ENCODE results near the gene C1QTNF8.
"Not testable (repeated sequence)": the region's sequence is repeated elsewhere in the genome, so short reads cannot be mapped to it uniquely, and the experiment has no call there.

C1QTNF8 gene

DNA sequence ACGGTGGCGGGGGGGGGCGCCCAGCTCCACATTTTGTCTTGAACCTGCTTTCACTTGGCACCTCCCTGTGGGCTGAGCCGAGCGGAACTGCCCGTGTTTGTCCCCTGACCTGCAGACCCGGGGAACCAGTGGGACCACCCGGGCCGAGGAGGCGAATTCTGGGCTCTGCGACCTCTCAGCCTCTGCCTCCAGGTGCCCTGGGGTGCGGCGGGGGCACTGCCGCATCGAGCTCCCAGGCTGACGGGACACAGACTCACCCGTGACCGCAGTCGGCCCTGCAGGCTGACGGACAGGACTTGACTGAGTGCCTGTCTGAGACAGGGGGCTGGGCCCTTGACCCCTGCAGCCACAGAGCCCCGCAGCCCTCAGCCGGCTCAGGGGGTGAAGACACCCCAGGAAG lies 11.1 kb upstream of the C1QTNF8 start:
- DNase-seq, result no peak

DNA sequence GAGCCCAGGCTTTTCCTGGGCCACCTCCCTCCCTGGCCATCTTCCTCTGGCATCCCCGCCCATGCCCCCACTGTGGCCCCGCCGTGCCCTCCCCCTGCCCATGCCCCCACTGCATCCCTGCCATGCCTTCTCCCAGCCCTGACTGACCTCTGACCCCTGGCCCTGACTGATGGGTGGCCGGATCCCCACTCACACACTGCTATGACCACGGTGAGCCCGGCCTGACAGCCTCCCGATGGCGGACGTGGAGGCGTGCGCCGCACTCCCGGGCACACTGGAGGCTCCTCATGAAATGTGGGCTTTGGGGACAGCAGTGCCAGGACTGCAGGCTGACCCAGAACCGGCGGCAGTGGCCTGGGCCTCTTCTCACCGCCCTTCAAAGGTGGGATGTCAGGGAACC lies 10.6 kb upstream of the C1QTNF8 start:
- no peak for DNase-seq

DNA sequence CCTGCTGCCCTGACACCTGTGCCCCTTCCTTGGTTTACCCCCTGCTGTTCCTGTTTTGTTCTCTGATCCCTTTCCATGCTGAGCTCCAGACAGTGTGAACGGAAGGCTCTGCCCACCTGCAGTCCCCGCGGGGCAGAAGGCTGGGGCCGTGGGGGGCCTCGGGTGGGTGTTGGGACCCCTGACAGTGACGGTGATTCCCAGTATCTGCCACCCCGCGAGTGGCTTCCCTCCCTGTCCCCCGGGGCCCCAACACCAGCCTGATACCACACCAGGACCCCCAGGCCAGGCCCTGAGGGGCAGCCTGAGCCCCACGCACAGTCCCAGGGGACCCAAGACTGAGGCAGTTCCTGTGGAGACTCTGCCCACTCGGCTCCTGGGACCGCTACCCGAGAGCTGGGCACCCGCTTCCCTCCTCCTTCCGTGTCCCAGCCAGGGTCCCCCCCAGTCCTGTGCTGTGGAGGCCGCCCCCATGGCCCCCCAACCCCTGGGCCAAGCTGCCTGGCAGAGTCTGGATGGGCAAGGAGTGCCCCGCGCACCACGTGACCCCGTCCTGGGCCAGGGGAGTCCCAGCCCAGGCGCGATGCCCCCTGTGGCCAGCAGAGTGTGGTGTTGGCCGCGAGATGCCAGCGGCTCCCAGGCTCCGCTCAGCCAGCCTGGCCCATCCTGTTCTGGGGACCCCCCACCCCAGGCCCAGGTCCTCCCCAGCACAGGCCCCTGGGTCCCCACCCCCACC lies 10.0 kb upstream of the C1QTNF8 start:
- DNase-seq, result peak; percentile 43

DNA sequence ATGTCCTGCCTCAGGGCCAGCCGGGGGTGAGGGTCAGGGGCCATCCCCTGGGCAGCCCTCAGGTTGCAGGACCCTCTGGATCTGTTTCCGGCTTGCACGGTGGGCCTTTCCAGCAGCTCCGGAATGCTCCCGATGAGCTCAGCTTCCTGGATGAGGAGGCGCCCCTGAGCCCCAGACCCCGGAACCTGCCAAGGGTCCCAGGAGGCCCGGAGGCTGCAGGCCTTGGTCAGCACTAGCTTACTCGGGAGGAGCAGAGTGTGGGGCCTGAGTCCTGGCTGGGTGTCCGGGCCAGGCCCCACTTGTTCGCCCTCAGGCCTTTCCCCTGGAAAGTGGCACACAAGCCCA lies 7.6 kb upstream of the C1QTNF8 start:
- DNase-seq, result no peak

GRCh38 chr16:1102921-1103635 lies 7.0 kb upstream of the C1QTNF8 start:
- peak; percentile 55 for DNase-seq

DNA sequence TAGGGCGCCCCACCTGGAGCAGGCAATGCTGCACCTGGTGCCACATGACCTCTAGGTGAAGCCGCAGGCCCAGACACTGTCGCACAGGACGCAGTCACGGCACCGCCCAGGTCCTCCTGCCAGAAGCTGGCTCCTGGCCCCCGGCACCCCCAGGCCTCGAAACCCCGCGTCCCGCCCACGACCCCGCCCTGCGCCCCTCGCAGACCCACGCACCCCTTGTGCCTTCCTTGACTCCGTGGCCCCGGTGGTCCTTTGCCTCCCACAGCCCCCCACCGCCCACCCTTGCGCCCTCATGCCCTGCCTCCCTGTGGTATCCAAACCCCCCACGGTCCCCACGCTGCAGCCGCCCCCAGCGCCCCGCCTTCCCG lies 6.3 kb upstream of the C1QTNF8 start:
- DNase-seq, result no peak

GRCh38 chr16:1101573-1102332 lies 5.7 kb upstream of the C1QTNF8 start:
- no peak for DNase-seq

- DNase-seq, result no peak
These were observed 5.1 kb upstream of the C1QTNF8 start for GRCh38 chr16:1101133-1101532.

- no peak for DNase-seq
These were observed 4.2 kb upstream of the C1QTNF8 start for GRCh38 chr16:1100084-1100800.

DNA sequence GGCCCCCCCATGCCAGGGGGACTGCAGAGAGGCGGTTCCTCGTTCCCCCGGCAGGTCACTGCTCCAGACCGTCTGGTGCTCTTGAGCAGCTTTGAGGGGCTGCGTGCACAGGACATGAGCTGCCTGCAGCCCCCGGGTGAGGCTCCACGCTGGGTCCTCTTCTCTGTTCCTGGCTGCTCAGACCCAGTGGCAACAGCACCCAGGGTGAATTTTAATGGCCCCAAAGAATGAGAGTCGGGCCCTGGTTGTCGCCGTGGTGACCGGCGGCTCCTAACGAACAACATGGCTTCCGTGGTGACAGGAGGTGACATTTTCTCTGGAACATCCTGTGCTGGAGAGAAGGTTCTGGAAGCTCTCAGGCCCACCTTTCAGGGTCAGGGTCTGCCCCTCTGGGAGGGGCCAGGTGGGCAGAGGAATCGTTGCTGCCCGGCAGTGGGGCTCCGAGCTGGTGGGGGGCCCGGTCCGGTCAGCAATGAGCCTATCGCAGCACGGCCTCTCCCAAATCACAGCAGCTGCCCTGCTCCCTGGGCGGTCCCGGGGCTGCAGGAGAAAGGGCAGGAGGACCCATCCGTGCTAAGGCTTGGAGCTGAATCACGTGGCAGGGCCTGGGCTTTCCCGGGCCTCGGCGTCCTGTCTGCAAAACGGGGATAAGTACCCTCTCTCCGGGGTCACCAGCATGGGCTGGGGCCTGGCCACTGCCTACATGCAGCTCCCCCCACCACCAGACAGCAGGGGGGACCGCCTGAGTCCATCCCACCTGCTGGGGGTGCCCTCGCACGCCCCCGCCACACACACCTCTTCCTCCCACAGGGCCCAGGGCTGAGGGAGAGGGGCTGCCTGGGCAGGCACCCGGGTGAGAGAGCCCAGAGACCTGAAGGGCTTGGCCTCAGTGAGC lies 3.4 kb upstream of the C1QTNF8 start:
- no peak for DNase-seq

DNA sequence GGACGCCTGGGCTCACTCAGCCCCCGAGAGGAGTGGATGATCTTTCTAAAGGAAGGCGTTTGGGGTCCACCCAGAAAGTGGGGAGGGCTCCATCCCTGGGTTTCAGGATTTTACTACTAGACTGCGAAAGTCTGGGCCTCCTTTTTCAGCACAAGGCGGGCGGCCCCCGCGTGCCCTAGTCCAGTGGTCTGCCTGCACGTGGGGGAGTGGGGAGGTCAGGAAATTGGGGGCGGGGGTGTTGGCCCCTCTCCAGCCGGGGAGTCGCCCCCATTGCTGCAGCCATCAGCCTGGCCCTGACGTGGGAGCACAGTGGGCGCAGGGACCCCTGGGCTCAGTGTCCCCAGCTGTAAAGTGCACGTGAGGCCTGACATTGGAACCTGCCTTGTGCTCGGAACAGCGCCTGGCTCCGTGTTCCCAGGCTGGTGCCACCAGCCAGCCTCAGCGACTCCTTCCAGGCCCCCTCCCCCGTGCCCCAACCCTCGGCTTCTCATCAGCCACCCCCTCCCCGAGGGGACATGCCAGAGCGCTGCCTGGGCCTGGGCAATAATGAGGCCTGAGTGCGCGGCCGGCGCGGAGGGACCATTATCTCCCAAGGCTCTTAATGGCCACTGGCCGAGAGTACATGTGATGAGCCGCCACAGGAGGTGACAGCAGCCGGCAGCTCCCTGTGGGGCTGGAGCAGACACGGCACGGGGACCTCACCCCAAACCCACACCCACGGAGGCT lies 2.4 kb upstream of the C1QTNF8 start:
- no peak for DNase-seq

DNA sequence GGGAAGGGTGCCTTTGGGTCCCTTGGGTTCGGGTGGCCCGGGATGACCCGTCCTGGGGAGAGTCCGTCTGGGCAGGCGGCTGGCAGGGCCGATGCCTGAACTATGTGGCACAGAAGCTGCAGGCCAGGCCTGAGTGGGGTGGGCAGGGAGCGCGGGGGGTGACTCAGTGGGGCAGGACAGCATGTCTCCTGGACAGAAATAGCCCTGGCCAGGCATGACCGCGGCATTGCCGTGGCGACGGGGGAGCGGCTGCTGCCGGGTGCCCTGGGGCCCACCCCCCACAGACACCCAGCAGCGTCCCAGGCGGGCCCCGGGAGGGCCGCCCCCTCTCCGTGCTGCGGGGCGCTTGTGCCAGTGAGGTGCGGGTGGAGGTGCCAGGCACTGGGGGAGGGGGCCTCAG lies 1.8 kb upstream of the C1QTNF8 start:
- DNase-seq, result no peak

DNA sequence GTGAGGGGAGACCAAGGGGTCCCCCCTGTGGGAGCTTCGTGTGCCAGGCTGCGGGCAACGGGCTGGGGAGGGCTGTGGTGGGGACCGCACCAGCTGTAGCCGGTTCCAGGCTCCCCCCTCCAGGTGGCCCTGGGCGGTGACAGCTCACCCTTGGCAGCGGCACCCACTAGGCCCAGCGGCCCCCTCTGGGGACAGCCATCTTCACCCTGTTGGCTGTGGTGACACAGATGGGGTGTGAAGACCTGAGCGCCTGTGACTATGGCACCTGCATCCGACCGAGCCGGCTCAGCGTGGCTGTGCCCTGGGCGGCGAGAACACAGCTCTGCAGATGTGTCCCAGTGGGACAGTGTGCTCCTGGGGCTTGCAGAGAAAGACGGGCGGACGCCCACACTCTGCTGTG lies 1.1 kb upstream of the C1QTNF8 start:
- no peak for DNase-seq

GRCh38 chr16:1095450-1096168 lies 435 bp downstream of the C1QTNF8 start:
- DNase-seq, result no peak

GRCh38 chr16:1094601-1095449 lies 1.2 kb downstream of the C1QTNF8 start:
- DNase-seq, result no peak

DNA sequence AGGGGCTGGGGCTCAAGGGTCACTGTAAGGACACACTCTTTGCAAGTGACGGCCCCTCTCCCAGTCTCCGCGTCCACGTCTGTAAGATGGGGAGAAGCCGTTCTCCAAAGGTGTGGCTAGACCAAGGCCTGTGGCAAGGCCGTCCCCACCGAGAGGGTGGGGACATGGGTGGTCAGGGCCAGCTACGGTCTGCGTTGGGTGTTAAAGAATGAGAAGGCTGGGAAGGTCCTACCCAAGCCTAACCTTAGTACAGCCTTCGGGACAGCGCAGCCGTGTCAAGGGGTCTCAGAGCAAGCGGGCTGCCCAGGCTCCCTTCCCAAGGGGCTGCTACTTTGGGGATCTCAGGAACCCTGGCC lies 1.9 kb downstream of the C1QTNF8 start:
- DNase-seq, result no peak

DNA sequence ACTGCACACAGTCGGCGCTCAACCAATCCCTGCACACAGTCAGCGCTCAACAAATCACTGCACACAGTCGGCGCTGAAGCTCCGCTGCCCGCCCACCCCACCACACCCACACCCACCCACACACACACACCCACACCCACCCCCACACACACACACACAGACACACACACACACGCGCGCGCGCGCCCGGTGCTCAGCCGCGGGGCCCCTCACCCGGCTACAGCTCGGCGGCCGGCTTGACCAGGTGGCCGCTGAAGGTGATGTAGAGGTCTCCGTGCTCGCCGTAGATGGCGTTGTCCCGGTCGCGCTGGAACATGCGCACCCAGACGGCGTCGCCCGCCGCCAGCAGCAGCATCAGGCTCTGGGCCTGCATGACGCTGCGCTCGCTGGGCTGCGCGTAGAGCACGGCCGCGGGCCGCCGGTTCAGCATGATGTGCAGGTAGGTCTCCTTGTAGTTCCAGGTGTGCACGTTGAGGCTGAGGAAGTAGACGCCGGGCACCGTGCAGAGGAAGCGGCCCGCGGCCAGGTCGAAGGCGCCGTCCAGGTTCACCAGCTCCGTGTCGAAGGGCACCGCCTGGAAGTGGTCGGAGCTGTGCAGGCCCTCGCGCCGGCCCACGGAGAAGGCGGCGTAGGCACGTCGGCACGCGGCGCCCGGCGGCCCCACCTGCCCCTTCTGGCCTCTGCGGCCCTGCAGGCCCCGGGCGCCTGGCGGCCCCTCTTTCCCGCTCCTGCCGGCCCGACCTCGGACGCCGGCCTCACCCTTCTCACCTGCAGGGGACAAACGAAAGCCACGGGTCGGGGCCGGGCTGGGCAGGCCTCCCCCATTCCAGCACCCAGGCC lies 2.5 kb downstream of the C1QTNF8 start:
- peak; percentile 49 for DNase-seq

DNA sequence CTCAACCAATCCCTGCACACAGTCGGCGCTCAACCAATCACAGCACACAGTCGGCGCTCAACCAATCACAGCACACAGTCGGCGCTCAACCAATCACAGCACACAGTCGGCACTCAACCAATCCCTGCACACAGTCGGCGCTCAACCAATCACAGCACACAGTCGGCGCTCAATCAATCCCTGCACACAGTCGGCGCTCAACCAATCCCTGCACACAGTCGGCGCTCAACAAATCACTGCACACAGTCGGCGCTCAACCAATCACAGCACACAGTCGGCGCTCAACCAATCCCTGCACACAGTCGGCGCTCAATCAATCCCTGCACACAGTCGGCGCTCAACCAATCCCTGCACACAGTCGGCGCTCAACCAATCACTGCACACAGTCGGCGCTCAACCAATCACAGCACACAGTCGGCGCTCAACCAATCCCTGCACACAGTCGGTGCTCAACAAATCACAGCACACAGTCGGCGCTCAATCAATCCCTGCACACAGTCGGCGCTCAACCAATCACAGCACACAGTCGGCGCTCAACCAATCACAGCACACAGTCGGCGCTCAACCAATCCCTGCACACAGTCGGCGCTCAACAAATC lies 3.3 kb downstream of the C1QTNF8 start:
- DNase-seq, result not testable (repeated sequence)
